BE2C (cell line): ENCODE results near the gene MT1G.

Experiments
- DNase-seq: peaks from one replicate; pipeline ENCODE4 v3.0.0-alpha.2; 2020
- H3K27me3 ChIP-seq: fragments of 250-450 bp; sonication (Bioruptor Pico); 2 replicates; pipeline ENCODE4 v1.5.1; 2020; ENCODE audit warnings: mild to moderate bottlenecking
- H3K36me3 ChIP-seq: fragments of 250-450 bp; sonication (Bioruptor Pico); 2 replicates; pipeline ENCODE4 v1.5.1; 2020; ENCODE audit warnings: mild to moderate bottlenecking
- H3K4me1 ChIP-seq: fragments of 250-450 bp; sonication (Bioruptor Pico); 2 replicates; pipeline ENCODE4 v1.5.1; 2020
- H3K4me3 ChIP-seq: 2 replicates; pipeline ENCODE4 v1.5.1; 2011; ENCODE audit warnings: low read depth, low read length
- H3K9me3 ChIP-seq: fragments of 250-450 bp; sonication (Bioruptor Pico); 2 replicates; pipeline ENCODE4 v1.5.1; 2020
- CTCF ChIP-seq: IDR thresholded peaks from 2 replicates; pipeline ENCODE4 v1.5.1; 2012; ENCODE audit warnings: mild to moderate bottlenecking, low read depth, low read length

Gene MT1G

GRCh38 chr16:56641166-56641565 lies 26.7 kb downstream of the MT1G start:
- Histone ChIP-seq H3K4me1 (no peaks in the 10 kb centered on the region), H3K27me3 (peaks cover 65% of the 10 kb centered on the region), H3K9me3 (no peaks in the 10 kb centered on the region), H3K4me3 (no peak overlapping the region), H3K36me3 (no peaks in the 10 kb centered on the region)
- DNase-seq = no peak
- no peak for TF ChIP-seq CTCF

GRCh38 chr16:56640076-56640475 lies 27.8 kb downstream of the MT1G start:
- Histone ChIP-seq H3K4me3 (no peak overlapping the region), H3K36me3 (no peaks in the 10 kb centered on the region), H3K9me3 (no peaks in the 10 kb centered on the region), H3K4me1 (no peaks in the 10 kb centered on the region), H3K27me3 (peaks cover 76% of the 10 kb centered on the region)
- no peak for TF ChIP-seq CTCF
- DNase-seq = no peak

DNA sequence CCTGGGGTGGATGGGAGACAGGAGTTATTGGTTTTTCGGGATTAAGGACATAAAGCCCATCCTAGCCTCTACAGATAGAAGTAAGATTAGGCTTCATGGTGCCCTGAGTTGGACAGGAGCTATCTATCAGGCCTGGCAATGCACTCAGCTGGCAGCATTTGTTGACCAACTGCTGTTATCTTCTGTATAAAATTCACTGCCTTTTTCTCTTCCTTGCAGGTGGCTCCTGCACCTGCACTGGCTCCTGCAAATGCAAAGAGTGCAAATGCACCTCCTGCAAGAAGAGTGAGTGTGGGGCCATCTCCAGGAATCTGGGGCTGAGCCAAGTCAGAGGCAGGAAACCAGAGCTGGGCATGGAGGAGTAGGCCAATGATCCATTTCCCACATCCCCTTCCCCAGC lies 28.8 kb downstream of the MT1G start:
- Histone ChIP-seq H3K36me3 (no peaks in the 10 kb centered on the region), H3K9me3 (no peaks in the 10 kb centered on the region), H3K27me3 (peaks cover 81% of the 10 kb centered on the region), H3K4me3 (no peak overlapping the region), H3K4me1 (no peaks in the 10 kb centered on the region)
- no peak for DNase-seq
- no peak for TF ChIP-seq CTCF

- Histone ChIP-seq H3K4me3 (peak within 1 kb of the TSS; percentile 34), H3K36me3 (no peaks in the 10 kb centered on the region), H3K4me1 (no peaks in the 10 kb centered on the region), H3K27me3 (peaks cover 81% of the 10 kb centered on the region), H3K9me3 (no peaks in the 10 kb centered on the region)
- TF ChIP-seq CTCF = no peak
- no peak for DNase-seq
Observed at GRCh38 chr16:56637814-56638750, 29.8 kb downstream of the MT1G start, which contains the start of gene MT1A. TSS of gene MT1A (plus strand) at chr16:56638666. CDS start at chr16:56638739, 73 bp downstream.

GRCh38 chr16:56636616-56637413 lies 31.1 kb downstream of the MT1G start:
- no peak for DNase-seq
- peaks cover 84% of the 10 kb centered on the region for H3K27me3 ChIP-seq
- TF ChIP-seq CTCF = no peak
- H3K36me3 ChIP-seq = no peaks in the 10 kb centered on the region
- no peaks in the 10 kb centered on the region for H3K4me1 ChIP-seq
- no peak overlapping the region for H3K4me3 ChIP-seq
- H3K9me3 ChIP-seq = no peaks in the 10 kb centered on the region
